NCI-H446 (cell line): Measurements from ENCODE around the gene DOCK6.
"Not testable (repeated sequence)": the region's sequence is repeated elsewhere in the genome, so short reads cannot be mapped to it uniquely, and the experiment has no call there.

Experiments used
- DNase-seq, 2 experiments: peaks; one replicate each; lab custom pipeline; 2025; lab: John Stamatoyannopoulos, UW

DOCK6 gene

GRCh38 chr19:11172576-11172975, 89.7 kb downstream of the DOCK6 start:
- DNase-seq = no peak

GRCh38 chr19:11171144-11171543, 91.2 kb downstream of the DOCK6 start:
- no peak for DNase-seq

- DNase-seq = no peak
These were observed 92.2 kb downstream of the DOCK6 start for GRCh38 chr19:11169896-11170678.

- DNase-seq = no peak
These were observed 93.8 kb downstream of the DOCK6 start for GRCh38 chr19:11168568-11168967.

- DNase-seq = no peak
These were observed 95.8 kb downstream of the DOCK6 start for GRCh38 chr19:11166281-11167142.

GRCh38 chr19:11165486-11166030, 96.8 kb downstream of the DOCK6 start:
- DNase-seq = no peak

GRCh38 chr19:11164879-11165406, 97.4 kb downstream of the DOCK6 start:
- DNase-seq = peak; percentile 26 to 84

GRCh38 chr19:11164296-11164695, 98.0 kb downstream of the DOCK6 start:
- no peak for DNase-seq

GRCh38 chr19:11160440-11160768, 101.9 kb downstream of the DOCK6 start:
- DNase-seq = not testable (repeated sequence)

GRCh38 chr19:11159598-11160439, 102.5 kb downstream of the DOCK6 start:
- no peak for DNase-seq

- DNase-seq = peak; percentile 98 to 99
These were observed 106.8 kb downstream of the DOCK6 start, which contains the start of gene SPC24 for GRCh38 chr19:11155373-11156120. Gene SPC24, minus strand, starts transcription at chr19:11155782. Its CDS starts 6 bp downstream, at chr19:11155776.

- DNase-seq = no peak
These were observed 107.7 kb downstream of the DOCK6 start for GRCh38 chr19:11154683-11155047.

- peak in 1 of 2 experiments; percentile 35 for DNase-seq
These were observed 109.8 kb downstream of the DOCK6 start for GRCh38 chr19:11152318-11153062.

GRCh38 chr19:11151181-11151580, 111.1 kb downstream of the DOCK6 start:
- DNase-seq = no peak
